MM.1S (cell line): ENCODE data around the gene DIP2C.
"Not testable (repeated sequence)": the region's sequence is repeated elsewhere in the genome, so short reads cannot be mapped to it uniquely, and the experiment has no call there.

ENCODE experiments used
- DNase-seq: peaks from one replicate; pipeline ENCODE4 v3.0.0-alpha.2; 2015
- H2AFZ ChIP-seq: fragments of 300-600 bp; sonication (generic); 2 replicates; pipeline ENCODE4 v1.6.0; 2016; ENCODE audit warnings: antibody characterized with exemption, low read length
- H3F3A ChIP-seq: fragments of 300-600 bp; sonication (generic); 2 replicates; pipeline ENCODE4 v1.6.1; 2016; ENCODE audit warnings: mild to moderate bottlenecking, antibody characterized with exemption, low read length, moderate library complexity, mixed read lengths; ENCODE audit not compliant: insufficient read depth
- H3K27ac ChIP-seq: fragments of 300-600 bp; sonication (generic); 2 replicates; pipeline ENCODE4 v1.5.1; 2016; ENCODE audit warnings: mild to moderate bottlenecking, low read length
- H3K27me3 ChIP-seq: fragments of 300-600 bp; sonication (generic); replicated peaks from 2 replicates; pipeline ENCODE4 v1.6.0; 2016; ENCODE audit warnings: low read length; ENCODE audit not compliant: insufficient read depth
- H3K36me3 ChIP-seq: fragments of 300-600 bp; sonication (generic); replicated peaks from 2 replicates; pipeline ENCODE4 v1.6.1; 2016; ENCODE audit warnings: mild to moderate bottlenecking, low read length, mixed read lengths; ENCODE audit not compliant: insufficient read depth
- H3K4me1 ChIP-seq: fragments of 300-600 bp; sonication (generic); 2 replicates; pipeline ENCODE4 v1.6.1; 2016; ENCODE audit warnings: low read length, mixed read lengths
- H3K4me2 ChIP-seq: fragments of 300-600 bp; sonication (generic); 2 replicates; pipeline ENCODE4 v1.6.0; 2016; ENCODE audit warnings: low read depth, low read length
- H3K4me3 ChIP-seq: fragments of 300-600 bp; sonication (generic); 2 replicates; pipeline ENCODE4 v1.5.1; 2016; ENCODE audit warnings: low read length, mixed read lengths
- H3K79me2 ChIP-seq: fragments of 300-600 bp; sonication (generic); 2 replicates; pipeline ENCODE4 v1.6.1; 2016; ENCODE audit warnings: mixed run types, low read length, mixed read lengths
- H3K9ac ChIP-seq: fragments of 300-600 bp; sonication (generic); 2 replicates; pipeline ENCODE4 v1.6.1; 2016; ENCODE audit warnings: low read length, mixed read lengths
- H3K9me2 ChIP-seq: fragments of 300-600 bp; sonication (generic); replicated peaks from 2 replicates; pipeline ENCODE4 v1.6.1; 2016; ENCODE audit warnings: mild to moderate bottlenecking, low read length, mixed read lengths; ENCODE audit not compliant: insufficient read depth
- H3K9me3 ChIP-seq: fragments of 300-600 bp; sonication (generic); replicated peaks from 2 replicates; pipeline ENCODE4 v1.6.1; 2016; ENCODE audit warnings: mild to moderate bottlenecking, low read length, mixed read lengths; ENCODE audit not compliant: insufficient read depth
- H4K20me1 ChIP-seq: fragments of 300-600 bp; sonication (generic); 2 replicates; pipeline ENCODE4 v1.6.1; 2016; ENCODE audit warnings: mild to moderate bottlenecking, low read length, moderate library complexity, mixed read lengths; ENCODE audit not compliant: insufficient read depth
- EZH2 ChIP-seq: fragments of 300-600 bp; sonication (generic); optimal IDR thresholded peaks from 2 replicates; pipeline ENCODE3; 2017; ENCODE audit warnings: low read depth, mild to moderate bottlenecking, antibody characterized with exemption, low read length, mixed read lengths
- EZH2phosphoT487 ChIP-seq: fragments of 300-600 bp; sonication (generic); IDR thresholded peaks from 2 replicates; pipeline ENCODE4 v1.6.1; 2018; ENCODE audit warnings: antibody characterized with exemption, low read length
- TF ChIP-seq, protein P1 (sequence below): fragments of 300-600 bp; sonication (generic); IDR thresholded peaks from 2 replicates; pipeline ENCODE4 v1.5.1; 2016; ENCODE audit warnings: antibody characterized with exemption, low read length, mixed read lengths

The DIP2C gene

DNA sequence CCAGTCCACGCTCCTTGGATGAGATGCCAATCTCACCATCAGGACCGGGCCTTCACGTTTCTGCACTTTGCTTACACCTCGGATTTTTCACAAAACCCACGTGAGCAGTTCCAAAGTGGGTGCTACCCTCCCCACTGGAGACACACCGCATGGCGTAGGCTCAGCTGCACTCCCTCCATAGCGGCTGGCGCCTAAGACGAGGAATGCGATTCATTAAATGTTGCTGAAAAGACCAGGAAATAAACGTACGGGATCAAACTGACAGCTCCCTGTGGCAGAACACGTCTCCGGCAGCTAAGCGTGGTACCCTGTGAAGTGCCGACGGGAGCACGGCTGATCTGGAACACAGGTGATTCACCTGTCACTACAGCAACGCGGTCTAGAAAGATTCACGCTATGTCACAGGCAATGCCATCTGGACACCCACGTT is 209.0 kb downstream of the DIP2C start:
- H3K9me3 ChIP-seq = no peaks in the 10 kb centered on the region
- H4K20me1 ChIP-seq = no peaks in the 10 kb centered on the region
- H3K9me2 ChIP-seq = no peaks in the 10 kb centered on the region
- no peak overlapping the region for H3K4me2 ChIP-seq
- H3K79me2 ChIP-seq = peaks cover 25% of the 10 kb centered on the region
- H2AFZ ChIP-seq = no peak overlapping the region
- no peak for TF ChIP-seq EZH2
- TF ChIP-seq EZH2phosphoT487 = no peak
- no peaks in the 10 kb centered on the region for H3K36me3 ChIP-seq
- no peak for DNase-seq
- no peak overlapping the region for H3K27ac ChIP-seq
- no peak overlapping the region for H3K9ac ChIP-seq
- no peaks in the 10 kb centered on the region for H3K27me3 ChIP-seq
- 0 out of 2 replicates have a peak, but pooled peaks cover 5% of the 10 kb centered on the region for H3K4me1 ChIP-seq
- no peak overlapping the region for H3K4me3 ChIP-seq
- H3F3A ChIP-seq = peaks cover 17% of the 10 kb centered on the region

DNA sequence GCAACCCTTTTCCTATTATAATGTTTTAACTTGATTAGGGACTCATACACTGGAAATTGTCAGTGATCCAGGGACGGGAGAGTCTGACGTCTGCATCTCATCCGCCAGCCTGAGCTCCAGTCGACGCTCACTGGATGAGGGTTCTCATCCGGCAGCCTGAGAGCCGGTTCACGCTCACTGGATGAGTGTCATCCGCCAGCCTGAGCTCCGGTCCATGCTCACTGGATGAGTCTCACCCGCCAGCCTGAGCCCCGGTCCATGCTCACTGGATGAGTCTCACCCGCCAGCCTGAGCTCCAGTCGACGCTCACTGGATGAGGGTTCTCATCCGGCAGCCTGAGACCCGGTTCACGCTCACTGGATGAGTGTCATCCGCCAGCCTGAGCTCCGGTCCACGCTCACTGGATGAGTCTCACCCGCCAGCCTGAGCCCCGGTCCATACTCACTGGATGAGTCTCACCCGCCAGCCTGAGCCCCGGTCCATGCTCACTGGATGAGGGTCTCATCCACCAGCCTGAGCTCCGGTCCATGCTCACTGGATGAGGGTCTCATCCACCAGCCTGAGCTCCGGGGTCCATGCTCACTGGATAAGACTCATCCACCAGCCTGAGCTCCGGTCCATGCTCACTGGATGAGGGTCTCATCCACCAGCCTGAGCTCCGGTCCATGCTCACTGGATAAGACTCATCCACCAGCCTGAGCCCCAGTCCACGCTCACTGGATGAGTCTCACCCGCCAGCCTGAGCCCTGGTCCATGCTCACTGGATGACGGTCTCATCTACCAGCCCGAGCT is 209.6 kb downstream of the DIP2C start:
- H3K9ac ChIP-seq, H3K27ac ChIP-seq, H3K4me2 ChIP-seq, H3K9me3 ChIP-seq, H3K4me1 ChIP-seq, H4K20me1 ChIP-seq, H3K4me3 ChIP-seq, H3K9me2 ChIP-seq, H3K36me3 ChIP-seq, DNase-seq, H3K27me3 ChIP-seq, H2AFZ ChIP-seq: not testable (repeated sequence)
- peaks cover 25% of the 10 kb centered on the region for H3K79me2 ChIP-seq
- H3F3A ChIP-seq = peaks cover 11% of the 10 kb centered on the region

DNA sequence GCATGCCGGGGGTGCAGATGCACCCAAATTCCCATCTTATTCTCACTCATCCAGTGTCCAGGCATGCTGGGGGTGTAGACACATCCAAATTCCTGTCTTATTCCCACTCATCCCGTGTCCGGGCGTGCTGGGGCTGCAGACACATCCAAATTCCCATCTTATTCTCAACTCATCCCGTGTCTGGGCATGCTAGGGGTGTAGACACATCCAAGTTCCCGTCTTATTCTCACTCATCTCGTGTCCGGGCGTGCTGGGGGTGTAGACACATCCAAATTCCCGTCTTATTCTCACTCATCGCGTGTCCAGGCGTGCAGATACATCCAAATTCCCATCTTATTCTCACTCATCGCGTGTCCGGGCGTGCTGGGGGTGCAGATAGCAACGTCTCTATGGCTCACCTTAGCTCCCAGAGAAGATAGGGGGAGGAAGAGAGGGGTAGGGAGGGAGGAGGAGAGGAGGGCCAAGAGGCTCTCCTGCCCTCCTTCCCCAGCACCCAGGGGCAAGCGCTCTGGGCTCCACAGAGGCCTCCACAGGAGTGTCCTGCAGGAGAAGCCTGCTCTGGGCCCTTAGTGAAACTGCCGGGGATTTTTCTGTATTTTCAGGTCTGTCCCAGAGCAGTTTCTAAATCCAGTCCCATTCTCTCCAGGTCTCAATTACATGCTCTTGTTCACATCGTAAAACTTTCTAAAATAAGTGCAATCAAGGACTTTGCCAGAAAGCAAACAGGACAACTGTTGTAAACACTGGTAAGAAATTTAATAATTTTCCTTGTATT is 210.8 kb downstream of the DIP2C start:
- no peaks in the 10 kb centered on the region for H3K9me2 ChIP-seq
- H3K9me3 ChIP-seq = no peaks in the 10 kb centered on the region
- H3K79me2 ChIP-seq = peaks cover 21% of the 10 kb centered on the region
- no peak overlapping the region for H2AFZ ChIP-seq
- no peak overlapping the region for H3K4me2 ChIP-seq
- H3K9ac ChIP-seq = no peak overlapping the region
- no peaks in the 10 kb centered on the region for H3K27me3 ChIP-seq
- no peak for DNase-seq
- no peaks in the 10 kb centered on the region for H3K36me3 ChIP-seq
- no peaks in the 10 kb centered on the region for H4K20me1 ChIP-seq
- no peak overlapping the region for H3K27ac ChIP-seq
- H3K4me1 ChIP-seq = no peaks in the 10 kb centered on the region
- no peak overlapping the region for H3K4me3 ChIP-seq
- TF ChIP-seq EZH2phosphoT487 (no peak), EZH2 (no peak)
- TF ChIP-seq, protein P1, sequence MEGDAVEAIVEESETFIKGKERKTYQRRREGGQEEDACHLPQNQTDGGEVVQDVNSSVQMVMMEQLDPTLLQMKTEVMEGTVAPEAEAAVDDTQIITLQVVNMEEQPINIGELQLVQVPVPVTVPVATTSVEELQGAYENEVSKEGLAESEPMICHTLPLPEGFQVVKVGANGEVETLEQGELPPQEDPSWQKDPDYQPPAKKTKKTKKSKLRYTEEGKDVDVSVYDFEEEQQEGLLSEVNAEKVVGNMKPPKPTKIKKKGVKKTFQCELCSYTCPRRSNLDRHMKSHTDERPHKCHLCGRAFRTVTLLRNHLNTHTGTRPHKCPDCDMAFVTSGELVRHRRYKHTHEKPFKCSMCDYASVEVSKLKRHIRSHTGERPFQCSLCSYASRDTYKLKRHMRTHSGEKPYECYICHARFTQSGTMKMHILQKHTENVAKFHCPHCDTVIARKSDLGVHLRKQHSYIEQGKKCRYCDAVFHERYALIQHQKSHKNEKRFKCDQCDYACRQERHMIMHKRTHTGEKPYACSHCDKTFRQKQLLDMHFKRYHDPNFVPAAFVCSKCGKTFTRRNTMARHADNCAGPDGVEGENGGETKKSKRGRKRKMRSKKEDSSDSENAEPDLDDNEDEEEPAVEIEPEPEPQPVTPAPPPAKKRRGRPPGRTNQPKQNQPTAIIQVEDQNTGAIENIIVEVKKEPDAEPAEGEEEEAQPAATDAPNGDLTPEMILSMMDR = no peak
- no peaks in the 10 kb centered on the region for H3F3A ChIP-seq

DNA sequence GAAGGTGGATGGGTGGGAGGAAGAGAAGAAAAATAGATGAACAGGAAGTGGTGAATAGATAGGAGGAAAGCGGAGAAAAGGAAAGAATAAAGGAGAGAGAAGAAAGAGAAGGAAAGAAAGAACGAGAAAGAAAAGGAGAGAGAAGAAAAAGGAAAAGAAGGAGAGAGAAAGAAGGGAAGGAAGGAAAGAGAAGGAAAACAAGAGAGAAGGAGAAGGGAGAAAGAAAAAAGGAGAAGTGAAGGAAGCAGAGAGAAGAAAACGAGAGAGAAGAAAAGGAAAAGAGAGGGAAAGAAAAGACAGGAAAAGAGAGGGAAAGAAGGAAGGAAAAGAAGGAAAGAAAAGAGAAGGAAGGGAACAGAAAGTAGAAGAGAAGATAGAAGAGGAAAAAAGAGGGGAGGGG is 211.8 kb downstream of the DIP2C start:
- Histone ChIP-seq H3K4me2 (no peak overlapping the region), H3K36me3 (no peaks in the 10 kb centered on the region), H3F3A (no peaks in the 10 kb centered on the region), H3K4me3 (no peak overlapping the region), H2AFZ (no peak overlapping the region), H3K79me2 (peaks cover 12% of the 10 kb centered on the region), H3K27me3 (no peaks in the 10 kb centered on the region), H3K9me2 (no peaks in the 10 kb centered on the region), H4K20me1 (no peaks in the 10 kb centered on the region), H3K9ac (no peak overlapping the region), H3K27ac (no peak overlapping the region), H3K9me3 (no peaks in the 10 kb centered on the region), H3K4me1 (no peaks in the 10 kb centered on the region)
- TF ChIP-seq, protein P1 = no peak
- TF ChIP-seq EZH2phosphoT487 = no peak
- no peak for TF ChIP-seq EZH2
- no peak for DNase-seq
